Right ventricle myocardium superior (tissue), 1 donor: ENCODE measurements around the gene PREB. TPM values are rescaled to one million over a fixed set of nuclear protein-coding genes. Genes with fewer than 3 reads are reported as not detected.

Source experiments
- ATAC-seq: fragments of 200-7000 bp; cut with Tn5 transposase; one replicate; pipeline ENCODE4 v1.9.1; 2020; ENCODE audit warnings: mild to moderate bottlenecking; ENCODE audit not compliant: poor library complexity
- DNase-seq: peaks from one replicate; pipeline ENCODE4 v3.0.0-alpha.2; 2020
- intact Hi-C: fragments of 100-400 bp; cut with DNase I; formaldehyde crosslinking; loops from one replicate; pipeline ENCODE4 v1.11.2; 2022
- total RNA-seq: library from RNA; stranded (reverse); fragmentation: NEBNext Ultra II Directional; extraction: Animal tissue kit (Norgen Biotek cat#: 25700); gene quantifications from one replicate; pipeline ENCODE4 v1.2.1, GENCODE V29; 2021
- donor health status: DM: no; HTN: yes; CAD: no; lungs with severe emphysema.

Gene PREB
- total RNA-seq, 1 donor from 2014 or later = 50.6 TPM

DNA sequence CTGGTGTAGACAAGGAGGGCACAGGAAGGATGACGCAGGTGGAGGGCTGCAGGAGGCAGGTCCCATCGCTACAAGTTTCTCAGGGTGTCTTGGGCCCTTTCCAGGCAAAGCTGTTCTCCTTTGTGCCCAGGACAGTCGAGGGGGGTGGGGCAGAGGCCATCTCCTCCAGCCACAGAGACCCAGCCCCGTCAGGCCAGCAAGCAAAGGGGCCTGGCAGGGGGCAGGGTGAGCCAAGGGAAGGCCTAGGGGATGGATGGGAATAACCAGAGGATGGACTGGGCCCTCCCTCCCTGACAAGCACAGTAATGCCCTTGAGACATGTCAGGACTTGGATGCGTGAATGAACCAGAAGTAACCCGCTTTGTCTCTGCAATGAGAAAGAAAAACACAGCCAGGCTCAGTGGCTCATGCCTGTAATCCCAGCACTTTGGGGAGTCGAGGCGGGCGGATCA lies 20.7 kb upstream of the PREB start:
- intact Hi-C loops = no loop called here
- DNase-seq (no peak), ATAC-seq (no peak)

GRCh38 chr2:27154488-27154887 lies 20.1 kb upstream of the PREB start:
- intact Hi-C loops = no loop called here
- DNase-seq = no peak

DNA sequence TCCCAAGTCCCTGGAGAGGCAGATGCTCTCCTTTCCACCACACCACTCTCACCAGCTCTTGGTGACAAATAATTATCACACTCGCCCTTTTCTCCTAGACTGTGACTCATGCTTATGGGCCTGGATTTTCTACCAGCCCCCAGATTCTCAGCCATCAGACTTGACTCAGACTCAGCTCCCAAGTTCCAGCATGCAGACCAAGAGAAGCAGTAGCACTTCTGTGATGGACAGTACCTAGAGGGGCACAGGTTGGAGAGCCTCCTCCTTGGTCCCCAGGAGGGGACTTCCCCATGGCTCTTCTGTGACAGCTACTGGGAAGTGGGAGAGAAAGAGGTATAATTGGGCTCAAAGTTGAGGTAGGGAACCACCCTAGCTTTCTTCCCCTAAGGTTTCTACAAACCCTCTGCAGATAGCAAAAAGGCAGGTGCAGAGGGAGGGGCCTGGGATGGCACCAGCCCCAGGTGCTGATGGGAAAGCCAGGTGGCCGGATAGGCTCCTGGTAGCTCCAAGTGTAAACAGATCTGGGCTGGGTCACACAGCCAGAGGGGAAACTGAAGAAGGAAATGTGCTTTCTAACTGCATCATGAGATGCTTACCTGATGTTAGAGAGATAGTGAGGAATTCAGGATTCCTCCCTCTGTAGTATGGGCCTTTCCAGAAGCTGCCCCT lies 18.5 kb upstream of the PREB start:
- DNase-seq = no peak
- intact Hi-C loops = no loop called here

More at GRCh38 chr2:27154488-27154887, 20.1 kb upstream of the PREB start:
- no peak for ATAC-seq

DNA sequence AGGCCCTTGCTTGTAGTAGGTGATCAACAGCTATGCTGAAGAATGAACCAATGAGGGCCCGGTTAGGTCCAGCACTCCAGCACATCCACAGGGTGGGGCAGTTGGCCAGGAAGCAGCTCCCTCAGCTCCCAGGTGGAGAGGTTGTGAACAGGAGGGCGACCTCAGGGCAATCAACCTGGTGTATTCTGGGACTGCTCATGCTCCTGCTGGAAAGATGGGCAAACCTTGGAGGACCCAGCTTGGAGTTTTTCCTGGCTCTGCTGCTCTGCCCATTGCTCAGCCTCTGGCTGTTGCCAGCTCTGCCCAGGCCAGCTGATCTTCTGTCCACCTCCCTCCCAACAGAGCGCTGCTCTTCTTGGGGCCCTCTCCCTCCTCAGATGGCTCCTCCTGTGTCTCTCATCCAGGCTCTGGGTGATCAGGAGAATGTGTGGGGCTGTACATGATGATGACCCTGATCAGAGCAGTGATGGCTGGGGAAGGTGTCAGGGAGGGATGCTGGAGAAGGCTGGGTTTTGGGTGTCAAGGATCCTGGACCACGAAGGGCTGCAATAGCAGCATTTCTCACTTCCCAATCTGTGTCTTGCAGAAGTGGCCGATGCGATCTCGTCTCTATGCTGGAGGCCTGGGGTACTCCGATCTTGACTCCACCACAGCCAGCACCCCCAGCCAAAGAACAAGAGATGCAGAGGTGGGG lies 17.8 kb upstream of the PREB start:
- DNase-seq = no peak
- ATAC-seq = no peak
- intact Hi-C loops = no loop called here

More for the DNA sequence above, 18.5 kb upstream of the PREB start:
- ATAC-seq = no peak

- DNase-seq (no peak), ATAC-seq (no peak)
- intact Hi-C loops = no loop called here
Measured at GRCh38 chr2:27150639-27151230, 16.3 kb upstream of the PREB start.

DNA sequence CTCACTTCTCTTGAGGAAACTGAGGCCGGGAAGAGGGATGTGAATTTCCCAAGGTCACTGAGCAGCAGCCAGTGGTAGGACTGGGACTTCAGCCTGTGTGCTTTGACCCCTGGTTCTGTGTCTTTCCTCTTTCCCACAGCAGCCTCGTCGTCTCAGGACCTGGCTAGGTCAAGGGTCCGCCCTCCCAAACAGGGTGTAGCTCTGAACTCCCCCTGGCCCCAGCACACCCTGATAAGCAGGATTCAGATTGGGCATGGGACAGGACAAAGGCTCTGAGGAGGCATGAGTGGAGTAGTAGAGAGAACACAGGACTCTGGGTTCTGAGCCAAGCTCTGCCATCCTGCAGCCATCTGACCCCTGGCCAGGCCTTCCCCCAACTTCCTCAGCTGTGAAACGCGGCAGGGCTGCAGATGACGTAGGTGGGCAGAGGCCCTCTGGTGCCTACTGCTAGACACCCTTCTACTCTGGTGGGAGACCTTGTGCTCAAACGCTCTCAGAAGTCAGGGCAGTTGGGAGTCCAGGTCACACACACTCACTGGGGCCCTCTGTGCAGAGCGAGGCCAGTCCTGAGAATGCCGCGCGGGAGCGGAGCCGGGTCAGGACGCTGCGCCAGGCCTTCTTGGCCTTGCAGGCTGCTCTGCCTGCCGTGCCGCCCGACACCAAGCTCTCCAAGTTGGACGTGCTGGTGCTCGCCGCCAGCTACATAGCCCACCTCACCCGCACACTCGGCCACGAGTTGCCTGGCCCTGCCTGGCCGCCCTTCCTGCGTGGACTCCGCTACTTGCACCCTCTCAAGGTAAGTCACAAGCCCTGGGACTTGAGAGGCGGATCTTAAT lies 15.4 kb upstream of the PREB start:
- DNase-seq = no peak
- ATAC-seq = no peak
- intact Hi-C loops = no loop called here

DNA sequence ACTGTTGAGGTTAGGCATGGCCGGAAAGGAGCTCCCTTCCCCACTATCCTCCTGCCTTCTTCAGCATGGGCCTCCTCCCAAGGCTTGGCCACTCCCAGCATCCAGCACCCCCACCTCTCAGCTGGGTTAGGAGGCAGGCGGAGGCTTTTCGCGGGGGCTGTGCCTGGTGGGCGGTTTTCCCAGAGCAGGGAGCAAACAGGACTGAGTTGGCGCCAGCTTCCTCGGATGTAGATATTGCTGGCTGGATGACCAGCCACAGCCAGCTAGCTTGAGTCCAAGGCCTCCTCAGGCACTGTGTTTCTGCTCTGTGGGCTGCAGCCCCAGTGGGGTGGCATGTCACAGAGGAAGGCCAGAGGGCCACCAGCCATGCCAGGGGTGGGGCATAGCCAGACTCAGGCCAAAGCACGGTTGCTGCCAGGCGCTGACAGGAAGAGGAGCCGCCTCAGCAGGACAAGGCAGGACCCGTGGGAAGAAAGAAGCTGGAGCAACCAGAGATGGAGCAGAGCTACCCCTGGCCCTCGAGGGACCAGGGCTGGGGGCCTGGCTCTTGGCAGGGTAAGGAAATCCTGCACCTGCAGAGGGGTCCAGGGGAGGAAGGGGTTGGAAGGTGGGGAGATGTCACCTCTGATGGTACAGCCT lies 14.5 kb upstream of the PREB start, which contains the start of gene TCF23:
Gene TCF23, plus strand, starts transcription at position 204 of the 639 bp plus-strand sequence. Its CDS starts 130 bp downstream, at position 334.
- ATAC-seq (no peak), DNase-seq (no peak)
- intact Hi-C loops = no loop called here

DNA sequence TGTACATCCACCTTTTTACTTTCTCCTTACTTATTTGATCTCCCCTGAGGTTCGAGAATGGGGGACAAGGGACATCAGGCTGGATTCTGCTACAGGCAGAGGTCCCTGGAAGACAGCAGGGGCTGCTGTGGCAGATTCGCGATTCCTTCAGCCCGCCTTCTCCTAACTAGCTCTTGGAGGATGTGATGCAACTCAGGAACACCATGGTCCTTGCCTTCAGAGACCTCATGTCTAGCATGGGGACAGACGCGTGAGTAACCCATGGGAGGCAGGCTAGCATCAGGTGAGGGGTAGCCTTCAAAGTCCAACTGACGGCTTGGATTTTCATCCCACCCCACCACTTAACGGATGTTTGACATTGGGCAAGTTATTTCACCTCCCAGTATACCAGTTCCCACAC lies 13.5 kb upstream of the PREB start:
- ATAC-seq (no peak), DNase-seq (no peak)
- intact Hi-C loops = no loop called here

DNA sequence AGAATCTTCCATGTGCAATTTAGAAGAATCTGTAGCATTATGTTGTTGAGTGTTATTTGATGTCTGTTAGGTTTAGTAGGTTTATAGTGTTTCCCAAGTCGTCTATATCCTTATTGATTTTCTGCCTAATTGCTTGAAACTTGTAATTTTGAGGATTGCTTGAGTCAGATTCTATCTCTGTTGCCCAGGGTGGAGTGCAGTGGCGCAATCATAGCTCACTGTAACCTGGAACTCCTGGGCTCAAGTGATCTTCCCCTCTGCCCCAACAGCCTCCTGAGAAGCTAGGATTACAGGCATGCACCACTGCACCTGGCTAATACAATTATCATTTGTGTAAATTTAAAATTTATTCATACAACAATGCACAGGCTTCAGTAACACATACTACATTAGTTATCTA lies 11.2 kb upstream of the PREB start:
- no peak for DNase-seq
- no peak for ATAC-seq
- intact Hi-C loops = no loop called here

GRCh38 chr2:27143285-27143684 lies 8.8 kb upstream of the PREB start:
- DNase-seq (no peak), ATAC-seq (no peak)
- intact Hi-C loops = no loop called here

DNA sequence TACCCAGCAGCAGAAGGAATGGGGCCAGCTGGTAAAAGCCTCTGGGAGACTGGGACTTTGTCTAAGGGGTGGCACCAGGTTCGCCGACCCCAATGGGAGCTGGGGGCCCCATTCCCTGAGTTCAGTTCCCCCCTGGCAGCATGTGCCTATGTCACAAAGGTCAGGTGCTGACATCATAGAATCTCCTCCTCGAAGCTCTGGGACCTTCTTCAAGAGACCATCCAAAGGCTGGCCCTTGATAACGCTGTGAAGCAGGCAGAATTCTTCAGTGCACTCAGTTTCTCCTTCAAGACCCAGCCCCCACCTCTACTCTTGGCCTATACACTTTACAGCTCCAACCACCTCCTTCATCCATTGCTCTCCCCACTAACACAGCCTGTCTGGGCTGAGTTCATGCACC lies 4.9 kb upstream of the PREB start, which contains the start of gene PRR30:
Gene PRR30, minus strand, starts transcription at position 101 of the 400 bp plus-strand sequence. CDS start 1,081 bp downstream, outside the sequence.
- ATAC-seq = no peak
- DNase-seq = no peak
- intact Hi-C loops = no loop called here

GRCh38 chr2:27138111-27138510 lies 3.7 kb upstream of the PREB start:
- DNase-seq = no peak
- no peak for ATAC-seq
- intact Hi-C loops = no loop called here

DNA sequence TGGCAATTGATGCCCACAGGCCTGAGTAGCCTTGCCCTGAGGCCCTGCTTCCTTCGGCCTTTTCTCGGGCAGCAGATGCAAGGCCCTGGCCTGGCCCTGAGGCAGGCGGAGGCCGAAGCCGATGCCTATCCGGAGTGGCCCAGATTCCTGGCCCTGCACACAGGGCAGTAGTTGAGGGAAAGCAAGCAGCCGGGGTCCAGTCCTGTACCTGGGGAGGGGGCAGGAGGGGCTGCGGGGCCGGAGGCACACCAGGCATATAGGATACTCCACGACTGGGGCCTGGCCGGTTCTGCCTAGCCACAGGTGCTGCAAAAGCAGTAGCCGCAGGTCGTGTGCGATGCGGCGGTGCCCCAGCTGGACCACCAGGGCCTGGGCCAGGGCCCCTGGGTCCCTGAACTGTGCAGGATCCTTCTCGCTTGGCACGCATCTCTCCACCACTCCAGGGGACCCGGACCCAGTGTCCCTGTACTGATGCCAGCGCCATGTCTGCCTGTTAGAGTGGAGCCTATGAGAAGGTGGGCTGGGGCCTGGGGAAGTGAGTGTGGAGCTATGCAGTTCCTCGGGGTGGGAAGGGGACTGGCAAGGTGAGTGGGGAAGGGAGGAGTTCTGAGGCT lies 3.0 kb upstream of the PREB start:
- DNase-seq (no peak), ATAC-seq (no peak)
- intact Hi-C loops = no loop called here

DNA sequence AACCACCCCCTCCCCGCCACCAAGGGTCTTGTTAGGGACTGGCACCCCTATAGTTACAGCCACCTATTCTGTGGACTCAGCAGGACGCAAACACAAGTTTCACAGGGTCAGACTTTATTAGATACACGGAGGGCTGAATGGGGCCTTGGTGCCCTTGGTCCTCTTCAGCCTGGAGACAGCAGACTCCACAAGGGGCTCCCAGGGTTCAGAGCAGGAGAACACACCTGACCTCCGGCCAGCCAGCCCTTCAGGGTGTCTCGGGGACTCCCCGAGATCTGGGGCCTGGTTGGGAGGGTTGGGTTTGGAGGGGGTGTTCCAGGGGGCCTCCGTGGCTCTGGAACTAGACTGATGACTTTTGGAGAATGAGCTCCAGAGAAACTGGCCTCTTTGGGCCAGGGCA lies 2.3 kb upstream of the PREB start:
- intact Hi-C loops = no loop called here
- no peak for DNase-seq
- ATAC-seq = no peak

GRCh38 chr2:27135478-27135955 lies 1.1 kb upstream of the PREB start:
- DNase-seq (no peak), ATAC-seq (no peak)
- intact Hi-C loops = no loop called here

GRCh38 chr2:27134781-27135477 lies 493 bp upstream of the PREB start:
- intact Hi-C loops = no loop called here
- DNase-seq = no peak
- no peak for ATAC-seq

GRCh38 chr2:27133195-27133875 lies 1.1 kb downstream of the PREB start:
- intact Hi-C loops = no loop called here
- DNase-seq (no peak), ATAC-seq (no peak)
